ENCODE data around the gene DCAF11. TPM values are rescaled to one million over a fixed set of nuclear protein-coding genes. Genes with fewer than 3 reads are reported as not detected.
A peak's percentile ranks its signal among the peaks of the same experiment; 100 is the strongest.

The DCAF11 gene
- total and polyA plus RNA-seq, 2 of the 13 experiments (the other 11 are each of a cell fraction or from before 2014, with no cell fraction given): 150 to 257 TPM

- TF ChIP-seq STAT6 (CRISPR knock-in tag; IDR thresholded peaks at IDR 0.05; ENCODE audit: borderline replicate concordance) (peak; percentile 100), BORCS8-MEF2B (CRISPR knock-in tag; IDR thresholded peaks at IDR 0.05) (peak; percentile 94), ZNF883 (CRISPR knock-in tag; IDR thresholded peaks at IDR 0.05; ENCODE audit: not compliant biosample characterization) (peak; percentile 93), NFIC (IDR thresholded peaks at IDR 0.05; ENCODE audit: low read length) (peak; percentile 94; the same call in 1 of the 2 replicates), KDM6A (CRISPR knock-in tag; IDR thresholded peaks at IDR 0.05; ENCODE audit: low read depth) (peak; percentile 81), ZNF724P (CRISPR knock-in tag; IDR thresholded peaks at IDR 0.05; ENCODE audit: borderline replicate concordance) (peak; percentile 69), REXO4 (CRISPR knock-in tag; IDR thresholded peaks at IDR 0.05; ENCODE audit: borderline replicate concordance) (no peak), TBX2 (CRISPR knock-in tag; IDR thresholded peaks at IDR 0.05; ENCODE audit: borderline replicate concordance) (peak; percentile 97), HNF1B (CRISPR knock-in tag; IDR thresholded peaks at IDR 0.05) (peak; percentile 99), NR3C1 (CRISPR knock-in tag; IDR thresholded peaks at IDR 0.05) (no peak), ZNF180 (CRISPR knock-in tag; IDR thresholded peaks at IDR 0.05; ENCODE audit: borderline replicate concordance, low read depth) (0 out of 2 replicates have a peak, but pooled peaks have one; percentile 68), NFE2 (CRISPR knock-in tag; IDR thresholded peaks at IDR 0.05) (no peak), ZNF580 (CRISPR knock-in tag; IDR thresholded peaks at IDR 0.05; ENCODE audit: borderline replicate concordance, low read depth) (peak; percentile 100), MLXIP (CRISPR knock-in tag; IDR thresholded peaks at IDR 0.05; ENCODE audit: borderline replicate concordance) (peak; percentile 68; the same call in 1 of the 2 replicates), SRSF1 (optimal IDR thresholded peaks at IDR 0.05; ENCODE audit: low read depth, low read length) (peak; percentile 87), TFDP1 (CRISPR knock-in tag; IDR thresholded peaks at IDR 0.05; ENCODE audit: borderline replicate concordance) (peak; percentile 85; the same call in 1 of the 2 replicates)
Observed at GRCh38 chr14:24160850-24161804, 46.5 kb downstream of the DCAF11 start, which contains the start of gene IRF9 (continued).
